OCI-LY3 (cell line): Measurements from ENCODE around the gene GAS2L1.

Experiments used
- EZH2phosphoT487 ChIP-seq: fragments of 200-600 bp; shearing (Covaris generic); IDR thresholded peaks from 2 replicates; pipeline ENCODE4 v1.6.1; 2018; ENCODE audit warnings: antibody characterized with exemption, mixed run types, low read depth
- TF ChIP-seq, protein P1 (sequence below): fragments of 200-600, 300-600 bp; sonication (generic); IDR thresholded peaks from 2 replicates; pipeline ENCODE4 v1.5.1; 2014; ENCODE audit warnings: antibody characterized with exemption, low read length, low read depth

DNA sequence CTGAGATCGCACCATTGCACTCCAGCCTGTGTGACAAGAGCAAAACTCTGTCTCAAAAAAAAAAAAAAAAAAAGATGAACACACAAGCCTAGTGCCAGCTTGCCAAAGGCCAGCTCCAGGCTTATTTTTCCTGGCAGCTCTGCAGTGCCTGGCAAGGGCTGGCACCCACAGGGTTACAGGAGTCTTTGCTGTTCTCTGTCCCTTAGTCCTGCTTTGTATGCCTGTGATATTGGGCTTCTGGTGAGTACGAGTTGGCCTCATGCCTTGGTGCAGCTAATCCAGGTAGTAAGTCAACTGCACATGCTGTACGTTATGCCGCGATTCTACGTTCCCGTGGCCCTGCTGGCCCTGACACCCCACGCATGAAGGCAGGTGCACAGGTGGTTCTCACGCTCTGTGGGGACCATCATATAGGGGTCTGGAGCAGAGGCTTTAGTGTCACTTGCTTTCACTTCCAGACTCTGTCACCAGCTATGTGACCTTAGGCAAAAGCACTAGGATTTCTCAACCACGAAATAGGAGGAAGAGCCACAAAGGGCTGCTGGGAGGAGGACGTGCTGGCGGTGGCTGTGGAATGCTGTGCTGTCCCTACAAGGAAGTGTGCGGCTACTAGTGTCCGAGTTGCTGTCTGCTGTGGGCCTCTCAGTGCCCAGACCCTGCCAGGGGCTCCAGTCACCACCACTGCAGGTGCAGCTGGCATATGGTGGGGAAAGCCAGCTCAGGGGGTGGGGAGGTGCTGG, 30.5 kb downstream of the GAS2L1 start:
- TF ChIP-seq, protein P1, sequence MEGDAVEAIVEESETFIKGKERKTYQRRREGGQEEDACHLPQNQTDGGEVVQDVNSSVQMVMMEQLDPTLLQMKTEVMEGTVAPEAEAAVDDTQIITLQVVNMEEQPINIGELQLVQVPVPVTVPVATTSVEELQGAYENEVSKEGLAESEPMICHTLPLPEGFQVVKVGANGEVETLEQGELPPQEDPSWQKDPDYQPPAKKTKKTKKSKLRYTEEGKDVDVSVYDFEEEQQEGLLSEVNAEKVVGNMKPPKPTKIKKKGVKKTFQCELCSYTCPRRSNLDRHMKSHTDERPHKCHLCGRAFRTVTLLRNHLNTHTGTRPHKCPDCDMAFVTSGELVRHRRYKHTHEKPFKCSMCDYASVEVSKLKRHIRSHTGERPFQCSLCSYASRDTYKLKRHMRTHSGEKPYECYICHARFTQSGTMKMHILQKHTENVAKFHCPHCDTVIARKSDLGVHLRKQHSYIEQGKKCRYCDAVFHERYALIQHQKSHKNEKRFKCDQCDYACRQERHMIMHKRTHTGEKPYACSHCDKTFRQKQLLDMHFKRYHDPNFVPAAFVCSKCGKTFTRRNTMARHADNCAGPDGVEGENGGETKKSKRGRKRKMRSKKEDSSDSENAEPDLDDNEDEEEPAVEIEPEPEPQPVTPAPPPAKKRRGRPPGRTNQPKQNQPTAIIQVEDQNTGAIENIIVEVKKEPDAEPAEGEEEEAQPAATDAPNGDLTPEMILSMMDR = no peak
- no peak for TF ChIP-seq EZH2phosphoT487
